ENCODE measurements around the gene SGSH. TPM values are rescaled to one million over a fixed set of nuclear protein-coding genes. Genes with fewer than 3 reads are reported as not detected.

SGSH gene
- total RNA-seq, 2 donors from 2014 or later: 40.4 to 42.5 TPM

DNA sequence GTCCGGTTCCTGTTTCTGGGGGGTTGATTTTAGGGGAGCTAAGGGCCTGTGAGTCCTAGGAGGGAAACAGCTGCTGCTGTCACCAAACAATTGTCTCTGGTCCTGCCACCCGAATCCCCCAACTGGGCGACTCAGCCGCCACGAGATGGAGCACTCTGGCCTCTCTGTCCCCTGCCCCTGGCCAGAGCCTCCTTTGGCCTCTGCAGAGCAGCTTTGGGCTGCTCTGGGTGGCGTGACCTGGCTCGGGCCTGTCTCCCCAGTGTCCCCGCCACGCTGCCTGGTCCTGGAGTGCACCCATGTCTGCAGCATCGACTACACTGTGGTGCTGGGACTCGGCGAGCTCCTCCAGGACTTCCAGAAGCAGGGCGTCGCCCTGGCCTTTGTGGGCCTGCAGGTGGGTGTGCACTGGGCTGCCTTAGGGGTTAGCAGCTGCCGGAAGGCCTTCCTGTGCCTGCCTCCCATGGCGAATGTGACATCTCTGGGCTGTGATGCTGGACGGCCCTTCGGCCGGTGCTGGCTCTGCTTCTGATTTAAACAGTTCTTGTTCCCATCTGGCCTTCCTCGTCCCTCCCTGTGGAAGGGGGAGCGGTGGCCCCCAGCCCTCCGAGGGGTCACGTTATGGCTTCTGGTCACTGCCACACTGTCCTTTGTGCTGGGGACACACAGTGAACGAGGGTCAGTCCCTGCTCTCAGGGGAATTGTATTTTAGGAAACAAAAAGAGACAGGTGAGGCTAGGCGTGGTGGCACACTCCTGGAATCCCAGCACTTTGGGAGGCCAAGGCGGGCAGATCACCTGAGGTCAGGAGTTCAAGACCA lies 29.0 kb upstream of the SGSH start:
- Mint-ChIP-seq H3K4me1 (no peaks in the 10 kb centered on the region), H3K4me3 (no peak overlapping the region), H3K9me3 (no peaks in the 10 kb centered on the region), H3K36me3 (ENCODE audit: low read depth) (peaks cover 43% of the 10 kb centered on the region), H3K27ac (peak overlapping the region; percentile 64), H3K27me3 (ENCODE audit: insufficient read depth) (no peaks in the 10 kb centered on the region)
- no peak overlapping the region for H3K27ac ChIP-seq (ENCODE audit: low read depth, low read length)
- no peak overlapping the region for H3K9ac ChIP-seq (ENCODE audit: extremely low read depth, low read length, poor library complexity, severe bottlenecking)
- no peaks in the 10 kb centered on the region for H3K9me3 ChIP-seq (ENCODE audit: control insufficient read depth, low read length)
- no peaks in the 10 kb centered on the region for H3K4me1 ChIP-seq (ENCODE audit: control insufficient read depth, insufficient read depth, low read length)
- peaks cover 34% of the 10 kb centered on the region for H3K36me3 ChIP-seq (ENCODE audit: control insufficient read depth, insufficient read depth, low read length)
- no peak overlapping the region for H3K4me3 ChIP-seq (ENCODE audit: low read length)
- WGBS, 2 experiments (ENCODE audit: insufficient coverage in 1 of 2, insufficient read length in 1 of 2): 91 to 92% methylated on average over 16 to 26 of the region's 26 CpGs
- TF ChIP-seq, protein P1, sequence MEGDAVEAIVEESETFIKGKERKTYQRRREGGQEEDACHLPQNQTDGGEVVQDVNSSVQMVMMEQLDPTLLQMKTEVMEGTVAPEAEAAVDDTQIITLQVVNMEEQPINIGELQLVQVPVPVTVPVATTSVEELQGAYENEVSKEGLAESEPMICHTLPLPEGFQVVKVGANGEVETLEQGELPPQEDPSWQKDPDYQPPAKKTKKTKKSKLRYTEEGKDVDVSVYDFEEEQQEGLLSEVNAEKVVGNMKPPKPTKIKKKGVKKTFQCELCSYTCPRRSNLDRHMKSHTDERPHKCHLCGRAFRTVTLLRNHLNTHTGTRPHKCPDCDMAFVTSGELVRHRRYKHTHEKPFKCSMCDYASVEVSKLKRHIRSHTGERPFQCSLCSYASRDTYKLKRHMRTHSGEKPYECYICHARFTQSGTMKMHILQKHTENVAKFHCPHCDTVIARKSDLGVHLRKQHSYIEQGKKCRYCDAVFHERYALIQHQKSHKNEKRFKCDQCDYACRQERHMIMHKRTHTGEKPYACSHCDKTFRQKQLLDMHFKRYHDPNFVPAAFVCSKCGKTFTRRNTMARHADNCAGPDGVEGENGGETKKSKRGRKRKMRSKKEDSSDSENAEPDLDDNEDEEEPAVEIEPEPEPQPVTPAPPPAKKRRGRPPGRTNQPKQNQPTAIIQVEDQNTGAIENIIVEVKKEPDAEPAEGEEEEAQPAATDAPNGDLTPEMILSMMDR (conservative IDR thresholded peaks at IDR 0.05): no peak
- peak; percentile 54 for DNase-seq
- H3K27me3 ChIP-seq (ENCODE audit: control insufficient read depth, insufficient read depth, low read length, poor library complexity, severe bottlenecking): no peaks in the 10 kb centered on the region

DNA sequence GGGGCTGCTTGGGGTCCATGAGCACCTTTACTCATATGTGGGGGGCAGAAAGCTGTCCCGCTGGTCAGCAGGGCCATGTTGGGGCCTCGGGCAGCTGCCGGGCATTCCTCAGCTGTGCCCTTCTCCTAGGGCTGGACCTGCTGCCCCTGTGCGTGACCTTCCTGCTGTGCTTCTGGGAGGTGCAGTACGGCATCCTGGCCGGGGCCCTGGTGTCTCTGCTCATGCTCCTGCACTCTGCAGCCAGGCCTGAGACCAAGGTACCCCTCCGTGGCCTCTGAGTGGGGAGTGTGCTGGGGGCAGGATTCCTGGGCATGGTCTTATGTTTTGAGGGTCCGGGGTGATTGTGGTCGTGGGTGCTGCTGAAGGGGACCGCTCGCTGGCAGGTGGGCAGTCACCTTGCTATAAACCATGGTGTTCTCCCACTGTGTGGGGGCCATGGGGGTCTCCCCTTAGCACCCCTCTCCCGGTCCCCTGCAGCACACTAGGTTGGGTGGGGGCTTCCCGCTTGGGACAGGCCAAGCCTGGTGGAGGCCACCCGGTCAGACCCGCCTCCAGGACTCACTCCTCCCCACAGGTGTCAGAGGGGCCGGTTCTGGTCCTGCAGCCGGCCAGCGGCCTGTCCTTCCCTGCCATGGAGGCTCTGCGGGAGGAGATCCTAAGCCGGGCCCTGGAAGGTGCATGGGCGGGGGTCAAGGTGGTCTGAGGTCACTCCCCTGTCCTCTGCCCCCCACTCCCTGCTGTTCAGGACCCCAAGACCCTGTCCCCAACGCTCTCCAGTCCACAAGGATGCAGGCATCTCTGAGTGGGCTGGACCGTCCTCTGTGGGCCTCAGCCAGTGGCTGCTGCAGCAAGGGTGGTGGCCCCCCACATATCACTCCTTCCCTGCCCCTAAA lies 28.1 kb upstream of the SGSH start:
- TF ChIP-seq, protein P1 (conservative IDR thresholded peaks at IDR 0.05): no peak
- H3K4me3 Mint-ChIP-seq: no peak overlapping the region
- no peaks in the 10 kb centered on the region for H3K4me1 Mint-ChIP-seq
- H3K27me3 Mint-ChIP-seq (ENCODE audit: insufficient read depth): no peaks in the 10 kb centered on the region
- no peak for DNase-seq
- no peak overlapping the region for H3K27ac Mint-ChIP-seq
- no peak overlapping the region for H3K4me3 ChIP-seq (ENCODE audit: low read length)
- 96% methylated on average over 12 to 23 of the region's 23 CpGs for WGBS, 2 experiments (ENCODE audit: insufficient coverage in 1 of 2, insufficient read length in 1 of 2)
- H3K4me1 ChIP-seq (ENCODE audit: control insufficient read depth, insufficient read depth, low read length): no peaks in the 10 kb centered on the region
- no peak overlapping the region for H3K27ac ChIP-seq (ENCODE audit: low read depth, low read length)
- H3K36me3 Mint-ChIP-seq (ENCODE audit: low read depth): peaks cover 40% of the 10 kb centered on the region
- H3K9me3 ChIP-seq (ENCODE audit: control insufficient read depth, low read length): no peaks in the 10 kb centered on the region
- peaks cover 34% of the 10 kb centered on the region for H3K36me3 ChIP-seq (ENCODE audit: control insufficient read depth, insufficient read depth, low read length)
- H3K27me3 ChIP-seq (ENCODE audit: control insufficient read depth, insufficient read depth, low read length, poor library complexity, severe bottlenecking): no peaks in the 10 kb centered on the region
- H3K9ac ChIP-seq (ENCODE audit: extremely low read depth, low read length, poor library complexity, severe bottlenecking): no peak overlapping the region
- H3K9me3 Mint-ChIP-seq: no peaks in the 10 kb centered on the region

DNA sequence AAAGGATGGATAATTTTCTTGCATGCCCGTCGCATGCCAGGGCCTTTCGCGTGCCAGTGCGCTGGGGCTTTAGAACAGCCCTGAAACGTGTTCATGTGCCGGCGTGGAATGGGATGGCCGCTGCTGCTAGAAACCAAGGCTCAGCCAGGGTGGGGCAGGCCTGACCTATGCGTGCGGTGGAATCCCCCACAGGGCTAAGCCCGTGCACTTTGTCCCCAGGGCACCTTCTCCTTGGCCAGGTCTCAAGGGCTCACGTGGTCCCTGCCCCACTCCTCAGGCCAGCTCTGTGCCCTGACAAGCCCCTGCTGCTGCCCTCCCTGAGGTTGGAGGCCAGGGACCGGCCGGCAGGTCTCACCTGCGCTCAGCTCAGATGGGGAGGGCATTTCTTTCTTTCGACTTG lies 27.4 kb upstream of the SGSH start:
- Histone ChIP-seq H3K9ac (ENCODE audit: extremely low read depth, low read length, poor library complexity, severe bottlenecking) (no peak overlapping the region), H3K27ac (ENCODE audit: low read depth, low read length) (no peak overlapping the region), H3K4me1 (ENCODE audit: control insufficient read depth, insufficient read depth, low read length) (no peaks in the 10 kb centered on the region), H3K9me3 (ENCODE audit: control insufficient read depth, low read length) (no peaks in the 10 kb centered on the region), H3K4me3 (ENCODE audit: low read length) (no peak overlapping the region), H3K36me3 (ENCODE audit: control insufficient read depth, insufficient read depth, low read length) (peaks cover 35% of the 10 kb centered on the region), H3K27me3 (ENCODE audit: control insufficient read depth, insufficient read depth, low read length, poor library complexity, severe bottlenecking) (no peaks in the 10 kb centered on the region)
- Mint-ChIP-seq H3K27me3 (ENCODE audit: insufficient read depth) (no peaks in the 10 kb centered on the region), H3K9me3 (no peaks in the 10 kb centered on the region), H3K4me3 (no peak overlapping the region), H3K36me3 (ENCODE audit: low read depth) (peaks cover 44% of the 10 kb centered on the region), H3K4me1 (no peaks in the 10 kb centered on the region), H3K27ac (no peak overlapping the region)
- 93 to 95% methylated on average over 14 to 17 of the region's 17 CpGs for WGBS, 2 experiments (ENCODE audit: insufficient coverage in 1 of 2, insufficient read length in 1 of 2)
- no peak for DNase-seq
- TF ChIP-seq, protein P1 (conservative IDR thresholded peaks at IDR 0.05): no peak
